ENCODE results near the gene UBB. TPM values are rescaled to one million over a fixed set of nuclear protein-coding genes. Genes with fewer than 3 reads are reported as not detected.

UBB gene
- total RNA-seq, 1 donor from 2014 or later = 1,058 TPM

DNA sequence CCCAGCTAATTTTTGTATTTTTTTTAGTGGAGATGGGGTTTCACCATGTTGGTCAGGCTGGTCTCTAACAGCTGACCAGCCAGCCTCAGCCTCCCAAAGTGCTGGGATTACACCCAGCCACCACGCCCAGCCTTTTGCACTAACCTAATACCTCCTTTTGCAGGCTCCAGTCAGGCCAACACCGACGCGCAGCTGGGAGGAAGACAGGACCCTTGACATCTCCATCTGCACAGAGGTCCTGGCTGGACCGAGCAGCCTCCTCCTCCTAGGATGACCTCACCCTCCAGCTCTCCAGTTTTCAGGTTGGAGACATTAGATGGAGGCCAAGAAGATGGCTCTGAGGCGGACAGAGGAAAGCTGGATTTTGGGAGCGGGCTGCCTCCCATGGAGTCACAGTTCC is 36.5 kb downstream of the UBB start:
- H3K36me3 Mint-ChIP-seq (ENCODE audit: low read depth) = no peaks in the 10 kb centered on the region
- TF ChIP-seq, protein P1, sequence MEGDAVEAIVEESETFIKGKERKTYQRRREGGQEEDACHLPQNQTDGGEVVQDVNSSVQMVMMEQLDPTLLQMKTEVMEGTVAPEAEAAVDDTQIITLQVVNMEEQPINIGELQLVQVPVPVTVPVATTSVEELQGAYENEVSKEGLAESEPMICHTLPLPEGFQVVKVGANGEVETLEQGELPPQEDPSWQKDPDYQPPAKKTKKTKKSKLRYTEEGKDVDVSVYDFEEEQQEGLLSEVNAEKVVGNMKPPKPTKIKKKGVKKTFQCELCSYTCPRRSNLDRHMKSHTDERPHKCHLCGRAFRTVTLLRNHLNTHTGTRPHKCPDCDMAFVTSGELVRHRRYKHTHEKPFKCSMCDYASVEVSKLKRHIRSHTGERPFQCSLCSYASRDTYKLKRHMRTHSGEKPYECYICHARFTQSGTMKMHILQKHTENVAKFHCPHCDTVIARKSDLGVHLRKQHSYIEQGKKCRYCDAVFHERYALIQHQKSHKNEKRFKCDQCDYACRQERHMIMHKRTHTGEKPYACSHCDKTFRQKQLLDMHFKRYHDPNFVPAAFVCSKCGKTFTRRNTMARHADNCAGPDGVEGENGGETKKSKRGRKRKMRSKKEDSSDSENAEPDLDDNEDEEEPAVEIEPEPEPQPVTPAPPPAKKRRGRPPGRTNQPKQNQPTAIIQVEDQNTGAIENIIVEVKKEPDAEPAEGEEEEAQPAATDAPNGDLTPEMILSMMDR (IDR thresholded peaks at IDR 0.05) = no peak
- no peaks in the 10 kb centered on the region for H3K27me3 Mint-ChIP-seq (ENCODE audit: low read depth)
- H3K27ac Mint-ChIP-seq (ENCODE audit: unreplicated experiment) = no peak overlapping the region
- peaks cover 37% of the 10 kb centered on the region for H3K4me1 Mint-ChIP-seq (ENCODE audit: low read depth)
- no peak for DNase-seq (ENCODE audit: low spot score)
- H3K4me3 Mint-ChIP-seq (ENCODE audit: unreplicated experiment) = no peak overlapping the region
- H3K9me3 Mint-ChIP-seq (ENCODE audit: low read depth) = no peaks in the 10 kb centered on the region

GRCh38 chr17:16417896-16418684 is 37.2 kb downstream of the UBB start:
- DNase-seq (ENCODE audit: low spot score) = no peak
- Mint-ChIP-seq H3K36me3 (ENCODE audit: low read depth) (peaks cover 1% of the 10 kb centered on the region), H3K9me3 (ENCODE audit: low read depth) (no peaks in the 10 kb centered on the region), H3K4me1 (ENCODE audit: low read depth) (peaks cover 37% of the 10 kb centered on the region), H3K4me3 (ENCODE audit: unreplicated experiment) (no peak overlapping the region), H3K27me3 (ENCODE audit: low read depth) (no peaks in the 10 kb centered on the region), H3K27ac (ENCODE audit: unreplicated experiment) (peak overlapping the region; percentile 96)
- TF ChIP-seq, protein P1 (IDR thresholded peaks at IDR 0.05) = no peak

- H3K27ac Mint-ChIP-seq (ENCODE audit: unreplicated experiment) = peak overlapping the region; percentile 96
Measured at GRCh38 chr17:16418685-16419068, 37.8 kb downstream of the UBB start.

DNA sequence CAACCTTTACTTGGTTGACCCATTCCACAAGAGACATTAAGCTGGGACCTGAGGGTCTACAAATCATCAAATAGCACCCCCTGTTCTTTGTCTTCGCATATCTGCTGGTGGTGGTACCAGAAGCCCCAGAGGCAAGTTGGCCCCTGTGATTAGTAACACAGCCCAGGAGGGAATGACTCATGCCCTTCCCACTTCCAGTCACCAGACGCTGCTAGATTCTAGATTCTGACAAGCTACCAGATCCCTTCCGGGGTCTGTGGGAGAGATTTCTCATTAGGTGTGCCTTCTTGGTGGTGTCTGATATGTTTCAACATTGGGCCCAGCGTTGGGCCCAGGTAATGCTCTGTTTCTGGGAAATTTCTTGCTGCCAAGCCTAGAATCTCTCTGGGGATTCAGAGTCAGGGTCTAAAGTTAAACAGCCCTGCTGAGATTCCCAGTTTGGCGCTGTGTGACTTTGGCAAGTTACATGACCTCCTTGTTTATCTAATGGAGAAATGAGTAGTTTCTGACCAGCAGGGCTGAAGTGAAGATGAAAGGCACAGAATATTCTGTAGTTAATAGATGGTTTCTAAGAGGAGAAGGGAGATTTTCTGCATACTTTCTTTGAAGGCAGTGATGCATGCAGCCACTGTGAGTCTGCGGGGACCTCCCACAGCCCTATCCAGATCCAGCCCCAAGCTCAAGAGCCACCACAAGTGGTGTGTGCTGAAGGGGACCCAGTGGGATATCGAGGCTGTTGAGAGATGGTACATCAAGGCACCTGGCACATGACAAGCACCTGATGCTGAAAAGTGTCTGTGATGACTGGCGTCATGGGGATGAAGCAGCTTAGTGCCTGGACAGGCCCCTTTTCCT is 38.4 kb downstream of the UBB start:
- H3K27ac Mint-ChIP-seq (ENCODE audit: unreplicated experiment) = peak overlapping the region; percentile 96
- DNase-seq (ENCODE audit: low spot score) = no peak

More at GRCh38 chr17:16418685-16419068, 37.8 kb downstream of the UBB start:
- no peak for DNase-seq (ENCODE audit: low spot score)
- no peak overlapping the region for H3K4me3 Mint-ChIP-seq (ENCODE audit: unreplicated experiment)
- H3K27me3 Mint-ChIP-seq (ENCODE audit: low read depth) = no peaks in the 10 kb centered on the region
- TF ChIP-seq, protein P1 (IDR thresholded peaks at IDR 0.05) = no peak
- peaks cover 1% of the 10 kb centered on the region for H3K36me3 Mint-ChIP-seq (ENCODE audit: low read depth)
- peaks cover 37% of the 10 kb centered on the region for H3K4me1 Mint-ChIP-seq (ENCODE audit: low read depth)
- H3K9me3 Mint-ChIP-seq (ENCODE audit: low read depth) = no peaks in the 10 kb centered on the region

DNA sequence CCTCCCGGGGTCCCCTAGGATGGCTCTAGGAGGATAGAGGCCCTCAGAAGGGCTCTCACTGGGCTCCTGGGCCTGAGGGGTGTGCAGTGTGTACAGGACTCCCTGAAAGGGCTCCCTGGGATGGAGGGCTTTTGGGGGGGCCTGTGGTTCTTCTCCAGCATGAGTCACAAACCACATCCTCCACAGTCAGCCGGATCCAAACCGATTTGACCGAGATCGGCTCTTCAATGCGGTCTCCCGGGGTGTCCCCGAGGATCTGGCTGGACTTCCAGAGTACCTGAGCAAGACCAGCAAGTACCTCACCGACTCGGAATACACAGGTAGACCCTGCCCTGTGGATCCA is 39.0 kb downstream of the UBB start:
- H3K27ac Mint-ChIP-seq (ENCODE audit: unreplicated experiment) = peak overlapping the region; percentile 96
- no peak for DNase-seq (ENCODE audit: low spot score)
- peaks cover 37% of the 10 kb centered on the region for H3K4me1 Mint-ChIP-seq (ENCODE audit: low read depth)
- H3K4me3 Mint-ChIP-seq (ENCODE audit: unreplicated experiment) = no peak overlapping the region
- no peaks in the 10 kb centered on the region for H3K9me3 Mint-ChIP-seq (ENCODE audit: low read depth)
- H3K36me3 Mint-ChIP-seq (ENCODE audit: low read depth) = peaks cover 1% of the 10 kb centered on the region
- no peaks in the 10 kb centered on the region for H3K27me3 Mint-ChIP-seq (ENCODE audit: low read depth)
- TF ChIP-seq, protein P1 (IDR thresholded peaks at IDR 0.05) = no peak

More for the DNA sequence above, 38.4 kb downstream of the UBB start:
- H3K4me3 Mint-ChIP-seq (ENCODE audit: unreplicated experiment) = peak overlapping the region; percentile 21
- H3K4me1 Mint-ChIP-seq (ENCODE audit: low read depth) = peaks cover 37% of the 10 kb centered on the region
- peaks cover 1% of the 10 kb centered on the region for H3K36me3 Mint-ChIP-seq (ENCODE audit: low read depth)
- no peaks in the 10 kb centered on the region for H3K27me3 Mint-ChIP-seq (ENCODE audit: low read depth)
- TF ChIP-seq, protein P1 (IDR thresholded peaks at IDR 0.05) = peak; percentile 15
- H3K9me3 Mint-ChIP-seq (ENCODE audit: low read depth) = no peaks in the 10 kb centered on the region
